HL-60 (cell line): ENCODE results near the gene CD19.

Experiments
- TF ChIP-seq, protein P1 (sequence below): IDR thresholded peaks from one replicate; pipeline ENCODE4 v1.5.1; 2011; ENCODE audit warnings: low read length, control low read depth, inconsistent platforms; ENCODE audit not compliant: insufficient read depth
- TF ChIP-seq, protein P2 (sequence below): IDR thresholded peaks from 2 replicates; pipeline ENCODE4 v1.6.1; 2012; ENCODE audit warnings: low read depth; ENCODE audit not compliant: insufficient replicate concordance

DNA sequence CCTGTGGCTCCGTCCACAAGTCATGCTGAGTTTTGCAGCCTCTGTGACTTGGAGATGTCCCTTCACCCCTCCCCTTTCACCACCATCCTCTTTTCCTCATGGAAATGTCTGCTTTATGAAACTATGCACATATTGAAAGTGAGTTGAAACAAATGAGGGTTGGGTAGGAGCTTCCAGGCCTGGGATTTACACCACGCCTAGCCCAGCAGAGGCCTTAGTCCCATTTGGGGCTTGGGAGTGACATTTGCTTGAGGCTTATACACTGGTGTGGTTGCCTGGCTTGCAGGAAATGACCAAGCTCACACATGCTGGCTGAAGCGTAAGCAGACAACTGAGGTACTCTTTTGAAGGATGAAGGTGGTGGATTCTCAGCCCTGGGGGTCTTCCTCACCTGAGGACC, 32.3 kb downstream of the CD19 start:
- TF ChIP-seq, protein P1, sequence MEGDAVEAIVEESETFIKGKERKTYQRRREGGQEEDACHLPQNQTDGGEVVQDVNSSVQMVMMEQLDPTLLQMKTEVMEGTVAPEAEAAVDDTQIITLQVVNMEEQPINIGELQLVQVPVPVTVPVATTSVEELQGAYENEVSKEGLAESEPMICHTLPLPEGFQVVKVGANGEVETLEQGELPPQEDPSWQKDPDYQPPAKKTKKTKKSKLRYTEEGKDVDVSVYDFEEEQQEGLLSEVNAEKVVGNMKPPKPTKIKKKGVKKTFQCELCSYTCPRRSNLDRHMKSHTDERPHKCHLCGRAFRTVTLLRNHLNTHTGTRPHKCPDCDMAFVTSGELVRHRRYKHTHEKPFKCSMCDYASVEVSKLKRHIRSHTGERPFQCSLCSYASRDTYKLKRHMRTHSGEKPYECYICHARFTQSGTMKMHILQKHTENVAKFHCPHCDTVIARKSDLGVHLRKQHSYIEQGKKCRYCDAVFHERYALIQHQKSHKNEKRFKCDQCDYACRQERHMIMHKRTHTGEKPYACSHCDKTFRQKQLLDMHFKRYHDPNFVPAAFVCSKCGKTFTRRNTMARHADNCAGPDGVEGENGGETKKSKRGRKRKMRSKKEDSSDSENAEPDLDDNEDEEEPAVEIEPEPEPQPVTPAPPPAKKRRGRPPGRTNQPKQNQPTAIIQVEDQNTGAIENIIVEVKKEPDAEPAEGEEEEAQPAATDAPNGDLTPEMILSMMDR = no peak
- TF ChIP-seq, protein P2, sequence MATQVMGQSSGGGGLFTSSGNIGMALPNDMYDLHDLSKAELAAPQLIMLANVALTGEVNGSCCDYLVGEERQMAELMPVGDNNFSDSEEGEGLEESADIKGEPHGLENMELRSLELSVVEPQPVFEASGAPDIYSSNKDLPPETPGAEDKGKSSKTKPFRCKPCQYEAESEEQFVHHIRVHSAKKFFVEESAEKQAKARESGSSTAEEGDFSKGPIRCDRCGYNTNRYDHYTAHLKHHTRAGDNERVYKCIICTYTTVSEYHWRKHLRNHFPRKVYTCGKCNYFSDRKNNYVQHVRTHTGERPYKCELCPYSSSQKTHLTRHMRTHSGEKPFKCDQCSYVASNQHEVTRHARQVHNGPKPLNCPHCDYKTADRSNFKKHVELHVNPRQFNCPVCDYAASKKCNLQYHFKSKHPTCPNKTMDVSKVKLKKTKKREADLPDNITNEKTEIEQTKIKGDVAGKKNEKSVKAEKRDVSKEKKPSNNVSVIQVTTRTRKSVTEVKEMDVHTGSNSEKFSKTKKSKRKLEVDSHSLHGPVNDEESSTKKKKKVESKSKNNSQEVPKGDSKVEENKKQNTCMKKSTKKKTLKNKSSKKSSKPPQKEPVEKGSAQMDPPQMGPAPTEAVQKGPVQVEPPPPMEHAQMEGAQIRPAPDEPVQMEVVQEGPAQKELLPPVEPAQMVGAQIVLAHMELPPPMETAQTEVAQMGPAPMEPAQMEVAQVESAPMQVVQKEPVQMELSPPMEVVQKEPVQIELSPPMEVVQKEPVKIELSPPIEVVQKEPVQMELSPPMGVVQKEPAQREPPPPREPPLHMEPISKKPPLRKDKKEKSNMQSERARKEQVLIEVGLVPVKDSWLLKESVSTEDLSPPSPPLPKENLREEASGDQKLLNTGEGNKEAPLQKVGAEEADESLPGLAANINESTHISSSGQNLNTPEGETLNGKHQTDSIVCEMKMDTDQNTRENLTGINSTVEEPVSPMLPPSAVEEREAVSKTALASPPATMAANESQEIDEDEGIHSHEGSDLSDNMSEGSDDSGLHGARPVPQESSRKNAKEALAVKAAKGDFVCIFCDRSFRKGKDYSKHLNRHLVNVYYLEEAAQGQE = no peak
